ENCODE data around the gene P2RY1. TPM values are rescaled to one million over a fixed set of nuclear protein-coding genes. Genes with fewer than 3 reads are reported as not detected.

Gene P2RY1
- total RNA-seq, 1 experiment from 2014 or later = 0.28 TPM

DNA sequence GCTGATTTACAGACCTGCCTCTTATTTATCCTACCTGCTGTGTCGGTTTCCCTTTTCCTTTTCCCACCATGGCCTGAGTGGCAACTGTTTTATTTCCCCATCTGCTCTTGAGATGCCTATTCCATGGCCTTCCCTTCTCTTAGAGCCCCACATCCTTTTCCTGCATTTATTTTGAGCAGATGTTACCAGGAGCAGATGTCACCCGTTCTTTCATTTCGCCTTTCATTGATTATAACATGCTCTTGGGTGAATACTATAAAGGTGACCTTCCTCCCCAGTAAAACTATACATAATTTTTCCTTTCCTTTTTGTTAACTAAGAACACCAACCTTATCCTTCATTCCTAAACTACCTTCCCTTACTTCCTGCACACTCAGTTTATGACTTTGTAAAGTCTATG, 8.5 kb upstream of the P2RY1 start:
- no peaks in the 10 kb centered on the region for H3K27me3 Mint-ChIP-seq (ENCODE audit: insufficient read depth, unreplicated experiment)
- H3K36me3 Mint-ChIP-seq (ENCODE audit: insufficient read depth, unreplicated experiment) = no peaks in the 10 kb centered on the region
- H3K9me3 Mint-ChIP-seq (ENCODE audit: unreplicated experiment) = no peaks in the 10 kb centered on the region
- DNase-seq (ENCODE audit: unreplicated experiment) = no peak
- H3K4me1 Mint-ChIP-seq (ENCODE audit: insufficient read depth, unreplicated experiment) = peaks cover 8% of the 10 kb centered on the region
- ChIA-PET CTCF (no interaction called here), POLR2A (no interaction called here)
- TF ChIP-seq, protein P1, sequence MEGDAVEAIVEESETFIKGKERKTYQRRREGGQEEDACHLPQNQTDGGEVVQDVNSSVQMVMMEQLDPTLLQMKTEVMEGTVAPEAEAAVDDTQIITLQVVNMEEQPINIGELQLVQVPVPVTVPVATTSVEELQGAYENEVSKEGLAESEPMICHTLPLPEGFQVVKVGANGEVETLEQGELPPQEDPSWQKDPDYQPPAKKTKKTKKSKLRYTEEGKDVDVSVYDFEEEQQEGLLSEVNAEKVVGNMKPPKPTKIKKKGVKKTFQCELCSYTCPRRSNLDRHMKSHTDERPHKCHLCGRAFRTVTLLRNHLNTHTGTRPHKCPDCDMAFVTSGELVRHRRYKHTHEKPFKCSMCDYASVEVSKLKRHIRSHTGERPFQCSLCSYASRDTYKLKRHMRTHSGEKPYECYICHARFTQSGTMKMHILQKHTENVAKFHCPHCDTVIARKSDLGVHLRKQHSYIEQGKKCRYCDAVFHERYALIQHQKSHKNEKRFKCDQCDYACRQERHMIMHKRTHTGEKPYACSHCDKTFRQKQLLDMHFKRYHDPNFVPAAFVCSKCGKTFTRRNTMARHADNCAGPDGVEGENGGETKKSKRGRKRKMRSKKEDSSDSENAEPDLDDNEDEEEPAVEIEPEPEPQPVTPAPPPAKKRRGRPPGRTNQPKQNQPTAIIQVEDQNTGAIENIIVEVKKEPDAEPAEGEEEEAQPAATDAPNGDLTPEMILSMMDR (IDR thresholded peaks at IDR 0.05; ENCODE audit: unreplicated experiment) = no peak
- no peak overlapping the region for H3K4me3 Mint-ChIP-seq (ENCODE audit: unreplicated experiment)
- BruUV-seq (replicated peaks) = no TSS peak
- H3K27ac Mint-ChIP-seq (ENCODE audit: low read depth, unreplicated experiment) = no peak overlapping the region
- intact Hi-C loops (cut with micrococcal nuclease) = no loop called here

DNA sequence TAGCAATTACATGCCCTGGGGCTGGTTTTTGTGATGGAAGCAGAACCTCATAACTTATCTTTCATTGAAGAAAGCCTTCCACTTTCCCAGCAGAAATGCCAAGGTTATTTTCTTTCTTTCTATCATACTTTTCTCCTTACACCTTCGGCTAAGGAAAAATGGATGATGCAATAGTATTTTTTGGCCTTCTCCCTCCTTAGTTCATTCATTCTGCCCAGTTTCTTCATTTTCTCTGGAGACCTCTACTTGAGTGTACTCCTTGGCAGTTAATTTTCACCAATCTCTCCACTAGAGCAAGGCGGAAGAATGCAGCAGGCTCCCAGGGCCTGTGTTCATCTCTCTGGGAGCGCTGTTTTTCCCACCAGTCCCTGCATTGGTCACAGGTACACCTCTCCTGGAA, 7.6 kb upstream of the P2RY1 start:
- ChIA-PET CTCF (interaction anchor here (0.7 kb wide), 1 partner anchor 102 kb away, joined by 4 read pairs; no protein-coding TSS in a partner anchor), POLR2A (no interaction called here)
- no peak for DNase-seq (ENCODE audit: unreplicated experiment)
- Mint-ChIP-seq H3K9me3 (ENCODE audit: unreplicated experiment) (no peaks in the 10 kb centered on the region), H3K36me3 (ENCODE audit: insufficient read depth, unreplicated experiment) (no peaks in the 10 kb centered on the region), H3K4me1 (ENCODE audit: insufficient read depth, unreplicated experiment) (peaks cover 8% of the 10 kb centered on the region), H3K4me3 (ENCODE audit: unreplicated experiment) (no peak overlapping the region), H3K27me3 (ENCODE audit: insufficient read depth, unreplicated experiment) (no peaks in the 10 kb centered on the region), H3K27ac (ENCODE audit: low read depth, unreplicated experiment) (no peak overlapping the region)
- no TSS peak for BruUV-seq (replicated peaks)
- intact Hi-C loops (cut with micrococcal nuclease) = no loop called here
- TF ChIP-seq, protein P1 (IDR thresholded peaks at IDR 0.05; ENCODE audit: unreplicated experiment) = no peak

DNA sequence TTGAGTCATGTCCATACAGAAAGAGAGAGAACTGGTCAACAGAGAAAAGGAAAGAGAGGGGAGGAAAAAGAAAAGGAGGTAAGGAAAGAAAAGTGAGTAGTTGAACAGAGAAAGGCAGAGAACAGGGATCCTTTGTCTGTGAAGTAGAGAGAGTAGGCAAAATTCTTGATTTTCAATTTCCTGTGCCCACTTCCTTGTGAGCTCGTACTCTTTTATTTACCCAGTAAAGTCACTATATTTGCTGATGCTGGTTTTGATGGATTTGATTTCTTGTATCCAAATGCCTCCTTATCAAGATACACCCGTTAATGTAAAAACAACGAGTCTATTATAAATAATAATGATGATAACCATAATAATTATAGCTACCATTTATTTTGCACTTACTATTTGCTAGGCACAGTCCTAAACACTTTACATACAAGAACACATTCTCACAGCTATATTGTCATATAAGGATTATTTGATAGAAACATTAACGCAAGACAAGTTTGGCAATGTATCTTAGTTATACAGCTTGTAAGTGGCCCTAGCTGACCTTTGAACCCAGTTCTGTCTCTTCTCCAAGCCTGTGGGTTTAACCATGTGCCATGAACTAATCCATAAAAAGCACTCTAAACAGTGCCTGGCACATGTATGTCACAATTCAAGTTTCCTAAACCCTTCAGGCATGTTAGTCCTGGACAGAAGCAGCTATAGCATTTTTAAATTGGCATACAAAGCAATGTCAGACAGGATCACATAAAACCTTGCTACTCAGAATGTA, 6.7 kb upstream of the P2RY1 start:
- no TSS peak for BruUV-seq (replicated peaks)
- intact Hi-C loops (cut with micrococcal nuclease) = no loop called here

DNA sequence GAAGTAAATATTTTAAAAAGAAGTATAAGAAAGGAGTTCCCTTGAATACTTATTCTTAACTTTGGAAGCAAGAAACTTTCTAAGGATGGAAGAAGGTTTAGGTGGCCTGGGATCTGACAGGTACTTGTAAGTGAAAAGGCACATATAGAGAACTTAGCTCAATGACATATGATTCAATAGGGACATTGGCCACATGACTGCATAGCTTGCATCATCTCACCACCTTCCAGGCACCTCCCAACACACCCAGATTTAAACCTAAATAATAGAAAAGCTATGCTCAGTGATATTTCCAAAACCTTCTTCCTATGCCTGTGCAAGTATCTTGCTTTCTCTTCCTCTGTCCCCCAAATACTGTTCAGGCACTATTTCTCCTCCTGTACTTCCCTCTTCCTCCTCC, 4.7 kb upstream of the P2RY1 start:
- H3K27ac Mint-ChIP-seq (ENCODE audit: low read depth, unreplicated experiment) = no peak overlapping the region
- no TSS peak for BruUV-seq (replicated peaks)

More for the DNA sequence above, 6.7 kb upstream of the P2RY1 start:
- H3K36me3 Mint-ChIP-seq (ENCODE audit: insufficient read depth, unreplicated experiment) = no peaks in the 10 kb centered on the region
- no peak overlapping the region for H3K4me3 Mint-ChIP-seq (ENCODE audit: unreplicated experiment)
- no peaks in the 10 kb centered on the region for H3K9me3 Mint-ChIP-seq (ENCODE audit: unreplicated experiment)
- TF ChIP-seq, protein P1 (IDR thresholded peaks at IDR 0.05; ENCODE audit: unreplicated experiment) = no peak
- no peak overlapping the region for H3K27ac Mint-ChIP-seq (ENCODE audit: low read depth, unreplicated experiment)
- no peaks in the 10 kb centered on the region for H3K27me3 Mint-ChIP-seq (ENCODE audit: insufficient read depth, unreplicated experiment)
- peaks cover 8% of the 10 kb centered on the region for H3K4me1 Mint-ChIP-seq (ENCODE audit: insufficient read depth, unreplicated experiment)
- DNase-seq (ENCODE audit: unreplicated experiment) = no peak
- CTCF ChIA-PET = interaction anchor here (0.7 kb wide), 1 partner anchor 101 kb away, joined by 4 read pairs; no protein-coding TSS in a partner anchor
- POLR2A ChIA-PET = no interaction called here

More for the DNA sequence above, 4.7 kb upstream of the P2RY1 start:
- intact Hi-C loops (cut with micrococcal nuclease) = no loop called here
- Mint-ChIP-seq H3K27me3 (ENCODE audit: insufficient read depth, unreplicated experiment) (no peaks in the 10 kb centered on the region), H3K36me3 (ENCODE audit: insufficient read depth, unreplicated experiment) (no peaks in the 10 kb centered on the region), H3K4me1 (ENCODE audit: insufficient read depth, unreplicated experiment) (peaks cover 8% of the 10 kb centered on the region), H3K4me3 (ENCODE audit: unreplicated experiment) (no peak overlapping the region), H3K9me3 (ENCODE audit: unreplicated experiment) (no peaks in the 10 kb centered on the region)
- ChIA-PET CTCF (no interaction called here), POLR2A (interaction anchor here (0.9 to 1.3 kb wide), 2 partner anchors 35 to 127 kb away, joined by 3 read pairs; no protein-coding TSS in a partner anchor)
- DNase-seq (ENCODE audit: unreplicated experiment) = no peak
- TF ChIP-seq, protein P1 (IDR thresholded peaks at IDR 0.05; ENCODE audit: unreplicated experiment) = no peak
